HG03097 (cell line): ENCODE measurements around the gene EML4.

Source experiments
- ATAC-seq: cut with Tn5 transposase; IDR thresholded peaks from one replicate; pipeline ENCODE4 v1.9.1; 2021; ENCODE audit not compliant: unreplicated experiment, low FRiP score

EML4 gene

GRCh38 chr2:42298132-42298531 lies 129.0 kb downstream of the EML4 start:
- no peak for ATAC-seq

GRCh38 chr2:42298996-42299754 lies 130.0 kb downstream of the EML4 start:
- ATAC-seq, result no peak

- ATAC-seq, result no peak
These were observed 131.4 kb downstream of the EML4 start for GRCh38 chr2:42300527-42300926.

GRCh38 chr2:42303252-42303651 lies 134.1 kb downstream of the EML4 start:
- ATAC-seq, result no peak

GRCh38 chr2:42304059-42304713 lies 135.0 kb downstream of the EML4 start:
- no peak for ATAC-seq

GRCh38 chr2:42307180-42307579 lies 138.0 kb downstream of the EML4 start:
- ATAC-seq, result no peak

GRCh38 chr2:42309366-42309765 lies 140.2 kb downstream of the EML4 start:
- ATAC-seq, result no peak

GRCh38 chr2:42310007-42310515 lies 140.9 kb downstream of the EML4 start:
- no peak for ATAC-seq

GRCh38 chr2:42312106-42312505 lies 143.0 kb downstream of the EML4 start:
- no peak for ATAC-seq

GRCh38 chr2:42314892-42315468 lies 145.8 kb downstream of the EML4 start:
- ATAC-seq, result no peak

- no peak for ATAC-seq
These were observed 146.8 kb downstream of the EML4 start for GRCh38 chr2:42315844-42316470.

- ATAC-seq, result no peak
These were observed 147.8 kb downstream of the EML4 start for GRCh38 chr2:42316910-42317309.

GRCh38 chr2:42317486-42317885 lies 148.3 kb downstream of the EML4 start:
- no peak for ATAC-seq

GRCh38 chr2:42317945-42318344 lies 148.8 kb downstream of the EML4 start:
- ATAC-seq, result no peak

GRCh38 chr2:42319265-42319664 lies 150.1 kb downstream of the EML4 start:
- no peak for ATAC-seq

GRCh38 chr2:42321452-42322064 lies 152.4 kb downstream of the EML4 start:
- no peak for ATAC-seq

- ATAC-seq, result no peak
These were observed 155.1 kb downstream of the EML4 start for GRCh38 chr2:42324244-42324643.

GRCh38 chr2:42324949-42325348 lies 155.8 kb downstream of the EML4 start:
- no peak for ATAC-seq

GRCh38 chr2:42325609-42326008 lies 156.5 kb downstream of the EML4 start:
- no peak for ATAC-seq

GRCh38 chr2:42327125-42327524 lies 158.0 kb downstream of the EML4 start:
- no peak for ATAC-seq
